Progenitor cell of endocrine pancreas (in vitro differentiated cells): ENCODE results near the gene IL16. TPM values are rescaled to one million over a fixed set of nuclear protein-coding genes. Genes with fewer than 3 reads are reported as not detected.
A peak's percentile ranks its signal among the peaks of the same experiment; 100 is the strongest.

Experiments used
- DNase-seq: peaks from one replicate; pipeline ENCODE4 v3.0.0; 2021; ENCODE audit warnings: low spot score; ENCODE audit not compliant: unreplicated experiment
- H3K27ac Mint-ChIP-seq: 2 replicates; pipeline ENCODE4 v1.8.0; 2021; ENCODE audit warnings: mild to moderate bottlenecking, moderate library complexity, mixed read lengths
- H3K27me3 Mint-ChIP-seq: 2 replicates; pipeline ENCODE4 v1.8.0; 2021; ENCODE audit warnings: mixed read lengths
- H3K36me3 Mint-ChIP-seq: 2 replicates; pipeline ENCODE4 v1.8.0; 2022; ENCODE audit warnings: mixed read lengths; ENCODE audit not compliant: insufficient read depth
- H3K4me1 Mint-ChIP-seq: 2 replicates; pipeline ENCODE4 v1.8.0; 2021; ENCODE audit warnings: low read depth, mixed read lengths
- H3K4me3 Mint-ChIP-seq: 2 replicates; pipeline ENCODE4 v1.8.0; 2021; ENCODE audit warnings: low read depth, mild to moderate bottlenecking, moderate library complexity, mixed read lengths
- H3K9me3 Mint-ChIP-seq: 2 replicates; pipeline ENCODE4 v1.8.0; 2021; ENCODE audit warnings: low read depth, mixed read lengths
- total RNA-seq: library from RNA; stranded (reverse); gene quantifications from 2 replicates; pipeline ENCODE4 v1.2.1, GENCODE V29; 2021
- TF ChIP-seq, protein P1 (sequence below): fragments of 200-600 bp; sonication (generic); IDR thresholded peaks from one replicate; pipeline ENCODE4 v1.5.0; 2021; ENCODE audit warnings: antibody characterized with exemption, mild to moderate bottlenecking; ENCODE audit not compliant: unreplicated experiment

The IL16 gene
- total RNA-seq, 1 donor from 2014 or later, result 0.38 TPM

DNA sequence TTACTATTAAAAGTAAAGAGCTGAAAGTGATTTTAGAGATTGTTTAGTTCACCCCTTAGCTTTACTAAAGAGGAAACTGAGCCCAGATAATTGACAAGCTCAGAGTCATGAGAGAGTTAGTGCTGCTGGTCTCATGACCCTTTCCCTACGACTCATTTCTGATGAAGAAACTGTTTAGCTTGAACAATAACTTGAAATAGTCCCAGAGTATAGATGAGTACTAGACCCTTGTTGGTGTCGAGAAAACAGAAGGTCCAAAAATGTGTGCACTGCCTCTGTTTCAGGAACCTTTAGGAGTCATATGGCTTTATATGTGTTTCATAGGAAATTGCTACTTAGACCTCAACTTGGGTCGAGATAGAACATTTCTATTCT, 58.2 kb downstream of the IL16 start:
- H3K27me3 Mint-ChIP-seq, result peaks cover 18% of the 10 kb centered on the region
- H3K9me3 Mint-ChIP-seq, result peaks cover 4% of the 10 kb centered on the region
- no peaks in the 10 kb centered on the region for H3K36me3 Mint-ChIP-seq
- DNase-seq, result no peak
- H3K27ac Mint-ChIP-seq, result no peak overlapping the region
- TF ChIP-seq, protein P1, sequence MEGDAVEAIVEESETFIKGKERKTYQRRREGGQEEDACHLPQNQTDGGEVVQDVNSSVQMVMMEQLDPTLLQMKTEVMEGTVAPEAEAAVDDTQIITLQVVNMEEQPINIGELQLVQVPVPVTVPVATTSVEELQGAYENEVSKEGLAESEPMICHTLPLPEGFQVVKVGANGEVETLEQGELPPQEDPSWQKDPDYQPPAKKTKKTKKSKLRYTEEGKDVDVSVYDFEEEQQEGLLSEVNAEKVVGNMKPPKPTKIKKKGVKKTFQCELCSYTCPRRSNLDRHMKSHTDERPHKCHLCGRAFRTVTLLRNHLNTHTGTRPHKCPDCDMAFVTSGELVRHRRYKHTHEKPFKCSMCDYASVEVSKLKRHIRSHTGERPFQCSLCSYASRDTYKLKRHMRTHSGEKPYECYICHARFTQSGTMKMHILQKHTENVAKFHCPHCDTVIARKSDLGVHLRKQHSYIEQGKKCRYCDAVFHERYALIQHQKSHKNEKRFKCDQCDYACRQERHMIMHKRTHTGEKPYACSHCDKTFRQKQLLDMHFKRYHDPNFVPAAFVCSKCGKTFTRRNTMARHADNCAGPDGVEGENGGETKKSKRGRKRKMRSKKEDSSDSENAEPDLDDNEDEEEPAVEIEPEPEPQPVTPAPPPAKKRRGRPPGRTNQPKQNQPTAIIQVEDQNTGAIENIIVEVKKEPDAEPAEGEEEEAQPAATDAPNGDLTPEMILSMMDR, result no peak
- H3K4me3 Mint-ChIP-seq, result no peak overlapping the region
- no peaks in the 10 kb centered on the region for H3K4me1 Mint-ChIP-seq

DNA sequence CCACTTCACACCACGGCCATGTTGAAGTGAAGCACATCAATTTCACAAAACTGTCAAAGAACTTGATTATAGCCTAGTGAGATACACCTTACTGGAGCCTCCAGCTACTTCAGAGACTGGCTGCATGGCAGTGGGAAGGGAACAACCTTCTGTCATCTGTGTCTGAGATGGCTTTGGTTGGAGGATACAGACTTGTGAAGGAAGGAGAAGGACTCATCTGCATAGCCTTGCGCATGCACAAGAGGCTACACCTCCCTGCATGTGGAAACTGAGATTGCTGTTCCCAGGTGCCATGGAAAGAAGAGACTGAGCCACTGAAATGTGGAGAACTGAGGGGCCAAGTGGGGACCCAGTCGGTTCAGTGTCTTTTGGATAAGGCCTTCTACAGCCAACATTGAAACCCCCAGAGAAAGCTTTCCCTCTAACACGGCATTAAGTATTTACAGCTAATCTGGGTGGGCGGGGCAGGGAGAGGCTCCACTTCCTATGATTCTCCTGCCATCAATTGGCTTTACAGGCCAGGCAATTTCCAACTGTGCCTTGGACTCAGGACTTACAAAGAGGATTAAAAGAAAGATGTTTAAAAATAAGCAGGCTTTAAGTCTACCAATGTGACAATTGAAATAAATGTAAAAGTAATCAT, 58.8 kb downstream of the IL16 start:
- TF ChIP-seq, protein P1, result no peak
- Mint-ChIP-seq H3K4me3 (no peak overlapping the region), H3K27ac (no peak overlapping the region), H3K9me3 (peaks cover under 1% of the 10 kb centered on the region), H3K36me3 (no peaks in the 10 kb centered on the region), H3K27me3 (peaks cover 21% of the 10 kb centered on the region), H3K4me1 (no peaks in the 10 kb centered on the region)
- no peak for DNase-seq

DNA sequence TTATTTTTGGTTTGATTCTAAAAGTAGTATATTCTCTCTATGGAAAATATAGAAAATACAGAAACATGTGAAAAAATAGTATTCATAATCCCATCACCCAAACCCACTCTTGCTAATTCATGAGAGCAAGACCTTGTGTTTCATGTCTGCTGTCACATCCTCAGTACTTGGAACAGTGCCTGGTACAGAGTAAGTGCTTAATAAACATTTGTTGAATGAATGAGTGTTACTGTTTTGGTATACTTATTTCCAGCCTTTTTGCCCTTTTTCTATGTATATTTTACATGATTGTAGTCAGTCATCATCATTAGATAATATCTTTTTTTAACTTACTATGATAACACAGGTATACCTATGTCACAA, 59.3 kb downstream of the IL16 start:
- H3K36me3 Mint-ChIP-seq, result no peaks in the 10 kb centered on the region
- H3K4me3 Mint-ChIP-seq, result no peak overlapping the region
- peaks cover 21% of the 10 kb centered on the region for H3K27me3 Mint-ChIP-seq
- H3K27ac Mint-ChIP-seq, result no peak overlapping the region
- TF ChIP-seq, protein P1, result no peak
- H3K4me1 Mint-ChIP-seq, result no peaks in the 10 kb centered on the region
- no peak for DNase-seq
- no peaks in the 10 kb centered on the region for H3K9me3 Mint-ChIP-seq

DNA sequence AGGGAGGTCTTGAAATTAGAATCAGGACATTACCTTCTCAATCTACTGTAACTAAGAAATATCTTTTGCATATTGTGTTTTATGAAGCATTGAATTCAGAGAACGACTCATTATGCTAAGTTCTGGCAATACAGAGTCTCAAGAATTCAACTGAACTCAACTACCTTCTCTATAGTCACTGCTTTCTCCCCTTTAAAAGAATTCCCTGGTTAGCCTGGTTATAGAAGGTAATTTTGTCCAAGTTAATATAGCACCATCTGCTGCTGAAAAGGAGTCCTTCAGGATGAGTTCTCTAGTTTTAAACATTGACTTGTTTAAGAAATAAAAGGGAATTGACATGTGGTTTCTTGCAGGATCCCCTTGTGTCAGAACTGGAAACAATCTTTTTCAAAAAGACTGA, 60.2 kb downstream of the IL16 start:
- peaks cover 17% of the 10 kb centered on the region for H3K27me3 Mint-ChIP-seq
- TF ChIP-seq, protein P1, result peak; percentile 50
- H3K4me1 Mint-ChIP-seq, result no peaks in the 10 kb centered on the region
- no peak overlapping the region for H3K4me3 Mint-ChIP-seq
- no peaks in the 10 kb centered on the region for H3K9me3 Mint-ChIP-seq
- no peak overlapping the region for H3K27ac Mint-ChIP-seq
- no peak for DNase-seq
- no peaks in the 10 kb centered on the region for H3K36me3 Mint-ChIP-seq

DNA sequence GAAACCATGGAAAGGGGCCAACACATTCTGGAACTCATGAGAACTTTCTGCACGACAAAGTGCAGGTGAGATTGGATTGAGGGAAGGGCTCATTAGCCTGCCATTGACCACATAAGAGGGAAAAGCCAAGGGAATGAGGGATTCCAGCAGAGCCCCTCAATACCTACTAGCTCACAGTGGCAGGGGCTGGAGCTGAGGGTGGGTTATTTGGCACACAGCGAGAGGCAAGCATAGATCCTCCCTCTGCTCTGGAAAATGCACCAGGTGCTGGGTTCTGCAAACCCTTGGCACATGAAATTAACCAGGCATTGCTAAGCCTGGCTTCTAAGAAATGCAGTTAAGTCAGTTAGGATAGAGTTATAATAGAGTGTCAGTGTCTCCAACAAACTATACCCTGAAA, 60.8 kb downstream of the IL16 start:
- H3K27me3 Mint-ChIP-seq, result peaks cover 15% of the 10 kb centered on the region
- TF ChIP-seq, protein P1, result no peak
- no peaks in the 10 kb centered on the region for H3K36me3 Mint-ChIP-seq
- H3K9me3 Mint-ChIP-seq, result no peaks in the 10 kb centered on the region
- H3K4me1 Mint-ChIP-seq, result no peaks in the 10 kb centered on the region
- no peak overlapping the region for H3K4me3 Mint-ChIP-seq
- H3K27ac Mint-ChIP-seq, result no peak overlapping the region
- DNase-seq, result no peak
